CD4-positive, alpha-beta T cell treated with Interleukin-17A for 1 hour (primary cell): ENCODE measurements around the gene FAM98C.

Experiments
- DNase-seq: peaks from one replicate; pipeline ENCODE4 v3.0.0-alpha.2; 2020

The FAM98C gene

DNA sequence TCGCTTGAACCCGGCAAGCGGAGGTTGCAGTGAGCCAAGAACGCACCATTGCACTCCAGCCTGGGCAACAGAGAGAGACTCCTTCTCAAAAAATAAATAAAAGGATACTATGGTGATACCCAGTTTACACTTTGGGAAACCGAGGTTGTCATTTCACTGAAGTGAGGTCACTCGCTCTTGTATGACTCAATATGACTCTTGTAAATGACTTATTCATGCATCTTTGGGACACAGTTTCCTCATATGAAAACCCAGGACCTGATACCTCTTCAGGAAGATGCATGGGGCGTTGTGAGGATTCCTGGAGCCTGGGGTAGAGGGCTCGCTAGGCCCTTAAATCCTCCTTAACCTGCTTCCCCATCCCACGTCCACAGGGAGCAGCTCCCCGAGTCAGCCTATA lies 24.0 kb upstream of the FAM98C start:
- DNase-seq: no peak

GRCh38 chr19:38381138-38381537 lies 21.8 kb upstream of the FAM98C start:
- DNase-seq: no peak

- DNase-seq: no peak
Measured at GRCh38 chr19:38383184-38383583, 19.7 kb upstream of the FAM98C start.

GRCh38 chr19:38383743-38384142 lies 19.1 kb upstream of the FAM98C start:
- no peak for DNase-seq

- DNase-seq: no peak
Measured at GRCh38 chr19:38384209-38385027, 18.5 kb upstream of the FAM98C start.

GRCh38 chr19:38385057-38385803 lies 17.7 kb upstream of the FAM98C start:
- no peak for DNase-seq

- no peak for DNase-seq
Measured at GRCh38 chr19:38385804-38386257, 17.1 kb upstream of the FAM98C start.

- no peak for DNase-seq
Measured at GRCh38 chr19:38386300-38386970, 16.5 kb upstream of the FAM98C start.

DNA sequence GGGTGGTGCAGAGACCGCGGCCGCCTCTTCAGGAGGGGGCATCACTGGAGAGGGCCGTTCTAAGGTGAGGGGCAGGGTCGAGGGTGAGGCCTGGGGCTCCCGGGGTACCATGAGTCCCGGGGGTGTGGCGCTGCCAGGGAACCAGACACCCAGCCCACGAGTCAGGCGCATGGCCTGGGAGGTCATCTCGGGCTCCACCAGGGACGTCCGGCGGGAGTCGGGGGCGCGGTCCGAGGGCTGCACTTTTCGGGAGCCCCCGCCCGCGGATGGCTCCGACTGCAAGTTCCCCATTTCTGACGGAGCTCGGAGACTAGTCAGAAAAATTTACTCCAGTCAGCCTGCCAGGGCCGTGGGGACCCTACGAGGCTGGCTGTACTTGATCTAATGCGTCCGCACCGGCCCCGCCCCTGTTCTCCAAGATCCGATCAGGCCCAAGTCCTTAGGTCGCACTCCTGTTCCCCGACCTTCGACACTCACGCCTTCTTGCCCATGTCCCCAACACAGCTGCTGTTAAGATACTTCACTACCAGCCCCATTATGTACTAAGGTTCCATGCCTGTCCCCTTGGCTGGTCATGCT lies 15.8 kb upstream of the FAM98C start:
- no peak for DNase-seq

- DNase-seq: peak; percentile 90
Measured at GRCh38 chr19:38387550-38388348, 15.1 kb upstream of the FAM98C start, which contains the start of gene GGN. Gene GGN, minus strand, starts transcription at chr19:38388034. Its CDS starts 773 bp downstream, at chr19:38387261.

DNA sequence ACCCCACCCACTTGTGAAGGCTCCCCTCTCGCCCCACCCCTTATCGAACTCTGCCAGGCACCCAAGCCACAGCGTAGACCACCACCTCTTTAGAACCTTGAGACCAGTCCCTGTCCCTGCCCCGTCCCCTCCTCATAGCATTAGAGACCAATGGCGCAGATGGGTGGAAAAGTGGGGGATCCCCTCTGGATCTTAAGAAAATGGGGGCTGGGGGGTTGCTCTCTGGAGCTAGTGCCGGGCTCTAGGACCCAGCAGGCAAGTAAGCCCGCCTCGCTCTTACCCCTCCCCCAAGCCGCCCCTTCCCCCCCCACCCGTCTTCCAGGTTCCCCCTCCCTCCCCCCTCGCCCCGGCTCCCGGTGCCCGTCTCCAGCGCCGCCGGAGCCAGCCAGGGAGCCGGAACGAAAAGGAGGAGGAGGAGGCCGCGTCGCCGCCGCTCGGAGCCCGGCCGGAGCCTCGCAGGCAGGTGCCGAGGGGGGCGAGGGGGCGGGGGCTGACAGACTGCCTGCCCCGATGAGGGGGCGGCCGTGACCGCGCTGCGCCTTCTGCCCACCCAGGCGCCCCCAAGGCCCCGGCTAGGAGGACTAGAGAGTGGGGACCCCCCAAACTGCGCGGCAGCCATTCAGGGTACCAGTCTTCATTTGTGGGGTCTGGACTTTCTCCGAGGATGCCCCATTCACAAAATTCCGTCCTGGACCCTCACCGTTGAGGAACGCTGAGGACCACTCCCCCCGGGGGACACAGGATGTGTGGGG lies 14.4 kb upstream of the FAM98C start, which contains the start of gene SPRED3:
TSS of gene SPRED3 (plus strand) at position 349 of the 752 bp plus-strand sequence. CDS start 1,606 bp downstream, outside the sequence.
- no peak for DNase-seq

DNA sequence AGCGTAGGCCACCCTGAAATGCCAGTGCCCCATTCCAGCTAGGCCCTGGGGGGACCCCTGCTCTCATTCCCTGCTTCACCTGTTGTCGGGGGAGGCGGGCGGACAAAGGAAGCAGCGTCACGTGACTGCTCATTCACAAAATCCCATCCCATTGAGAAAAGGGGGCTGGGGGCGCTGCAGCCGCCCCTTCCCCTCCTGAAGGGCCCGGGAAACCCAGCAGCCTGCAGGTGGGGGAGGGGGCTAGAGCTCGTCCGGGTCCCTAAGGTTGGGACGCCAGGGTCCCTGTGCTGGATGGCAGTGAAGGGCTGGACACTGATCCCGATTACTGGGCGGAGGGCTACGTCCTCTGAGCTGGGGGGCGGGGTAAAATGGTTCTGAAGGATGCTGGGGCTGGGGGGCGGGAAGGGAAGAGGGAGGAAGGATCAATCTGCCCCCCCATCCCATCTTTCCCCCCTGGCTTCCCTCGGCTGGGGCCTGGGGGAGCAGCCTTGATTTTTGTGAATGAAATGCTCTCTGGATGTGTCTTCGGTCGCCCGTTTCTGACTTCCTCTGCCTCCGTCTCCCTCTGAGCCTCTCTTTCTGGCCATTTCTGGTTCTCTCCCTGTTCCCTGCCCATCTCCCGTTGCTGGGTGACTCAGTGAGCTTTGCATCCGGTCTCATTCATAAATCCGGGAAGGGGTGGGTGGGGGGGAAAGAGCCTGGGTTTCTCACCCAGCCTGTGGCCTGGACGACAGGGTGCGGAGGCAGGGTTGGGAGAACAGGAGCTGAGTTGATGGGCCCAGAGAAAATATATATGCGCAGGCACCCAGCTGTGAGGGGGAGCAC lies 13.6 kb upstream of the FAM98C start:
- no peak for DNase-seq

DNA sequence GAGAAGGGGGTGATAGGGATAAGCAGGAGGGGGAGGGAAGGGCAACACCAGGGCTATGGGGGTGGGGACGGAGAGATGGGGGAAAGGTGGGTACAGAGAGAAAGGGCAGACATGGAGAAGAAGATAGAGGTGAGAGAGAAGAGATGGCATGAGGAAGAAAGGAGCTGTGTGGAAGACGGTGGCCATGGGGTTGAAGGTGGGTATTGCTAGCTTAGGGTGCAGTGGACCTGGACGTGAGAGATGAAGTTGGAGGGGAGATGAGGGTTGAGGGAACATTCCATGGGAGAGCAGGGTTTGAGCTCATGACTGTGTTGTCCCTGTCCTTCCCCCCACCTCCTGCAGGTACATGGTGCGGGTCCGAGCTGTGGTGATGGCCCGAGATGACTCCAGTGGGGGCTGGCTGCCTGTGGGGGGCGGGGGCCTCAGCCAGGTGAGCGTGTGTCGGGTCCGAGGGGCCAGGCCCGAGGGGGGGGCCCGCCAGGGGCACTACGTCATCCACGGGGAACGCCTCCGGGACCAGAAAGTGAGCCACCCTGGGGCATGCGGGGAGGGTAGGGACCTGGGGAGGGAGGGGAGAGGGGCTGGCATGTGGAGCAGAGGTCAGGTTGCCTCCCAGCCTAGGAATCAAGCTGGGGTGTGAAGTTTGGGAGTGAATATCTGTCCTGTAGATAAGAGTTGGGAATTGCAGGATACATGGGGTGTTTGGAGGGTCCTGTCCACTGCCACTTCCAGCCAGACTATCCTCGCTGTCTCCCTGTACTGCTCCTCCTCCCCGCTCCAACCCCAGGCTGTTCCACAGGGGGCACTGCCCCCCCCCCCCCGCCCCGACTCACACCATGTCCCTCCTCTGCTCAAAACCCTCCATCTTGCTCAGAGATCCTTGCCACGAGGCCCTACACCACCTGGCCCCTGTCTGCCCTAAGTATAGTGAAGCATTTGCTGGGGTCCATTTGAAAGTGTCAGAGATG lies 12.7 kb upstream of the FAM98C start:
- no peak for DNase-seq

- no peak for DNase-seq
Measured at GRCh38 chr19:38391911-38392464, 10.9 kb upstream of the FAM98C start.

- no peak for DNase-seq
Measured at GRCh38 chr19:38392707-38393308, 10.1 kb upstream of the FAM98C start.

DNA sequence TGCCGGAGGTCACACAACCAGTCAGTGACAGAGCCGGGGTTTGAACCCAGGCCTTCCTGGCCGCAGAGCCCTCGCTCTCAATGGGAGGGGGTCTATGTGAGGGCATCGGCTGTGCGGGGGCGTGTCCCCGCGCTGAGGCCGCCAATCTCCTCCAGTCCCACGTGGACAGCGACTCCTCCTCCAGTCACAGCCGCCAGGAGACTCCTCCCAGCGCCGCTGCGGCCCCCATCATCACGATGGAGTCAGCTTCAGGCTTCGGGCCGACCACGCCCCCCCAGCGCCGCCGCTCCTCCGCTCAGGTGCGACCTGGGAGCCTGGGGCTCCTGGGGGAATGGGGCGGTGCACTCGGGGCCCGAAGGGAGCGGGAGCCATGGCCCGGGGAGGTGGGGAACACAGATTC lies 8.4 kb upstream of the FAM98C start:
- DNase-seq: peak; percentile 79

DNA sequence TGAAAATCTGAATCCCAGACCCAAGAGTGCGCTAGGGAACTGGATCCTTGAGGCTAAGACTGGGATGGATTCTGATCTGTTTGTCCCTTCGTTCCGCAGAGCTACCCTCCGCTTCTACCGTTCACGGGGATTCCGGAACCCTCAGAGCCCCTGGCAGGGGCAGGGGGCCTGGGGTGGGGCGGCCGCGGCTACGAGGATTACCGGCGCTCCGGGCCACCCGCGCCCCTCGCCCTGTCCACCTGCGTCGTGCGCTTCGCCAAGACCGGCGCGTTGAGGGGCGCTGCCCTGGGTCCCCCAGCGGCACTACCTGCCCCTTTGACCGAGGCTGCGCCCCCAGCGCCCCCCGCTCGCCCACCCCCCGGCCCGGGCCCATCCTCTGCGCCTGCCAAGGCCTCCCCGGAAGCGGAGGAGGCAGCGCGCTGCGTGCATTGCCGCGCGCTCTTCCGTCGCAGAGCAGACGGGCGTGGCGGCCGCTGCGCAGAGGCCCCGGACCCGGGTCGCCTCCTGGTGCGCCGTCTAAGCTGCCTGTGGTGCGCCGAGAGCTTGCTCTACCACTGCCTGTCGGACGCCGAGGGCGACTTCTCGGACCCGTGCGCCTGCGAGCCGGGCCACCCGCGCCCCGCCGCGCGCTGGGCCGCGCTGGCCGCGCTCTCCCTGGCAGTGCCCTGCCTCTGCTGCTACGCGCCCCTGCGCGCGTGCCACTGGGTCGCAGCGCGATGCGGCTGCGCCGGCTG lies 7.3 kb upstream of the FAM98C start:
- DNase-seq: peak; percentile 42

DNA sequence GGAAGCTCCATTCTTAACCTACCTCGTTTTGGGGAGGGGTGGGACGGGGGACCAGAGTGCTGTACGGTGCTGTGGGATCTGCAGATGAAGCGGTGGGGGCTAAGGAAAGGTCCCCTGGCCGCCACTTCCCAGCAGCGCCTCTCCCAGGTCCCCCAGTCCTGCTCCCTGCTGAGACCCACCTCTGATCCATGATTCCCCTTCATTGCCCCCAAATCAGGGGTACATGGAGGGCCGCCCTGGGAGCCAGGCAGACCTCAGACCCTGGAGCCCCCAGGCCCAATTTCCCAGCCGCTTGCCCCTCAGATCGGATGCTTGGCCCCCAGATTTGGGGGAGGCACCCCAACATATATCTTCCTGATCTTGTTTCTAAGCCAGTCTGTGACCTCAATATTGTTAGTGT lies 3.8 kb upstream of the FAM98C start:
- no peak for DNase-seq
